GM10266 (cell line): Measurements from ENCODE around the gene ACOT4.

ENCODE experiments used
- DNase-seq: peaks from one replicate; pipeline ENCODE4 v3.0.0; 2012; ENCODE audit errors: extremely low spot score
- CTCF ChIP-seq: IDR thresholded peaks from 2 replicates; pipeline ENCODE4 v1.5.1; 2012; ENCODE audit warnings: mild to moderate bottlenecking, low read depth; ENCODE audit not compliant: control insufficient read depth, insufficient read depth; ENCODE audit errors: missing control alignments

The ACOT4 gene

GRCh38 chr14:73612339-73613045 lies 20.8 kb downstream of the ACOT4 start, which contains the start of gene ACOT6:
Gene ACOT6, plus strand, starts transcription at chr14:73612517. Its CDS starts 55 bp downstream, at chr14:73612572.
- no peak for TF ChIP-seq CTCF
- peak; percentile 84 for DNase-seq

- no peak for DNase-seq
- TF ChIP-seq CTCF: no peak
Observed at GRCh38 chr14:73613046-73613383, 21.3 kb downstream of the ACOT4 start.

- DNase-seq: no peak
- no peak for TF ChIP-seq CTCF
Observed at GRCh38 chr14:73613419-73613963, 21.8 kb downstream of the ACOT4 start.

GRCh38 chr14:73616831-73617230 lies 25.2 kb downstream of the ACOT4 start:
- no peak for TF ChIP-seq CTCF
- no peak for DNase-seq

- no peak for DNase-seq
Observed at GRCh38 chr14:73619524-73619923, 27.9 kb downstream of the ACOT4 start.

GRCh38 chr14:73620268-73620667 lies 28.6 kb downstream of the ACOT4 start:
- TF ChIP-seq CTCF: no peak
- DNase-seq: no peak

More at GRCh38 chr14:73619524-73619923, 27.9 kb downstream of the ACOT4 start:
- TF ChIP-seq CTCF: no peak

- TF ChIP-seq CTCF: no peak
- DNase-seq: no peak
Observed at GRCh38 chr14:73623504-73624054, 31.9 kb downstream of the ACOT4 start.
